GM13976 (cell line): Measurements from ENCODE around the gene ZNF394.
A peak's percentile ranks its signal among the peaks of the same experiment; 100 is the strongest.

Experiments used
- DNase-seq: peaks from one replicate; pipeline ENCODE4 v3.0.0; 2012; ENCODE audit warnings: low spot score
- in situ Hi-C: fragments of 300-500 bp; cut with MboI; formaldehyde crosslinking; loops from one replicate; pipeline ENCODE4 v1.12.0; 2022; ENCODE audit warnings: low sequenced_read_pairs, mixed read lengths, inconsistent platforms; ENCODE audit not compliant: unreplicated experiment
- TF ChIP-seq, protein P1 (sequence below): IDR thresholded peaks from 2 replicates; pipeline ENCODE4 v1.5.1; 2012; ENCODE audit warnings: borderline replicate concordance, mild to moderate bottlenecking; ENCODE audit not compliant: insufficient read depth; ENCODE audit errors: extremely low read depth, missing control alignments, control extremely low read depth

Gene ZNF394

GRCh38 chr7:99455874-99456273 is 44.2 kb downstream of the ZNF394 start:
- no peak for DNase-seq
- TF ChIP-seq, protein P1, sequence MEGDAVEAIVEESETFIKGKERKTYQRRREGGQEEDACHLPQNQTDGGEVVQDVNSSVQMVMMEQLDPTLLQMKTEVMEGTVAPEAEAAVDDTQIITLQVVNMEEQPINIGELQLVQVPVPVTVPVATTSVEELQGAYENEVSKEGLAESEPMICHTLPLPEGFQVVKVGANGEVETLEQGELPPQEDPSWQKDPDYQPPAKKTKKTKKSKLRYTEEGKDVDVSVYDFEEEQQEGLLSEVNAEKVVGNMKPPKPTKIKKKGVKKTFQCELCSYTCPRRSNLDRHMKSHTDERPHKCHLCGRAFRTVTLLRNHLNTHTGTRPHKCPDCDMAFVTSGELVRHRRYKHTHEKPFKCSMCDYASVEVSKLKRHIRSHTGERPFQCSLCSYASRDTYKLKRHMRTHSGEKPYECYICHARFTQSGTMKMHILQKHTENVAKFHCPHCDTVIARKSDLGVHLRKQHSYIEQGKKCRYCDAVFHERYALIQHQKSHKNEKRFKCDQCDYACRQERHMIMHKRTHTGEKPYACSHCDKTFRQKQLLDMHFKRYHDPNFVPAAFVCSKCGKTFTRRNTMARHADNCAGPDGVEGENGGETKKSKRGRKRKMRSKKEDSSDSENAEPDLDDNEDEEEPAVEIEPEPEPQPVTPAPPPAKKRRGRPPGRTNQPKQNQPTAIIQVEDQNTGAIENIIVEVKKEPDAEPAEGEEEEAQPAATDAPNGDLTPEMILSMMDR: no peak
- in situ Hi-C loops: no loop called here

DNA sequence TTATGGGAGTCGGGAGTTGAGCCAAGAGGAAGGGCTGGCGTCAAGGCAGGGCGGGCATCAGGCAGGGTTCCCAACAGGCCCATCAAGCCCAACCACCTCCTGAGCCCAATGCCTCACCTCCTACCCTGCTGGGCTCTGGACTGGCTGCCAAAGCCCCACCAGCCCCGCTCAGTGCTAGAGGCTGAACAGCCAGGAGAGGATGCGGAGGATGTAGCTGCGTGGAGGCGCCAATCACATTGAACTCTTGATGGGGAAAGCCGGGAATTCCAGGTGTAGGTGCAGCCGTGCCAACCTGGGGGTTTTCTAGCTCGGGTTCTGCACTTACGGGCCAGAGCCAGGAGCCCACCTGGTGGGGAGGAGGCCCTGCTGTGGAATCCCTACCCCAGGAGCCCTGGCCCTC is 47.0 kb downstream of the ZNF394 start:
- DNase-seq: no peak
- TF ChIP-seq, protein P1: no peak
- in situ Hi-C loops: no loop called here

DNA sequence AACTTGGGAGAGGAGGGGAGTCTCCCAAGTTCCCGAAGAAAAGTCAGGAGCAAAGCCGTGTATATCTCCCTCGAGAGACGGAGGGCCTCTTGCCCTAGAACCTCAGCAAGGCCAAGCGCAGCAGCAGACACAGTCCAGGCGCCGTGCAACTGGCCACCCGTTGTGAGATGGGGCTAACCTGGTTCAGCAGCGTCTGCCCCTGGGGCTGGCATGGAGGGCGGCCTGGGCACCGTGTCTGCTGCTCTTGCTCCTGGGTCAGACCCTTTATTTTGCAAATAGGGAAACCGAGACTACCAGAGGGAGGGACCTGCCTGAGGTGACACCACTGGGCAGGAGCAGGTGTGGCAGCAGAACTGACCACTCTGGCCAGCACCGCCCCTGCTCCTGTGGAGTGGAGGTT is 47.5 kb downstream of the ZNF394 start:
- in situ Hi-C loops: no loop called here
- TF ChIP-seq, protein P1: no peak
- DNase-seq: no peak

DNA sequence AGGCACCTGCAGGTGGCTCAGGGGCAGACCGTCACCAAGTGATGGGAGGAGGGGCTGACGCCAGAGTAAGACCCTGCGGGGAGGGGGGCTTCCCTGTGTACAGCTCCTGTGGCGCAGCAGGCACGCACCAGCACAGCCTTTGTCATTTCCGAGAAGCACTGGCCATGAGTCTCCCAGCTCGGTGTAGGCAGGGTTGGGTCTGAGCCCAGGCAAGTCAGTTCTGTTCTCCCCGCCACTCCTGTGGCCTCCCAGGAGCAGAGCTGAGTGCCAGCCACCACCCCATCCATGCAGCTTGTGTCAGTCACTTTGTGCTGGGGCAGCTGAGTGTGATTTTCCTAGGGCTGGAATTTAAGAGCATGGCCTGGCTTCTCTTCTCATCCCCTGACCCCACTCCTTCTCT is 48.1 kb downstream of the ZNF394 start:
- TF ChIP-seq, protein P1: no peak
- DNase-seq: no peak
- in situ Hi-C loops: no loop called here

DNA sequence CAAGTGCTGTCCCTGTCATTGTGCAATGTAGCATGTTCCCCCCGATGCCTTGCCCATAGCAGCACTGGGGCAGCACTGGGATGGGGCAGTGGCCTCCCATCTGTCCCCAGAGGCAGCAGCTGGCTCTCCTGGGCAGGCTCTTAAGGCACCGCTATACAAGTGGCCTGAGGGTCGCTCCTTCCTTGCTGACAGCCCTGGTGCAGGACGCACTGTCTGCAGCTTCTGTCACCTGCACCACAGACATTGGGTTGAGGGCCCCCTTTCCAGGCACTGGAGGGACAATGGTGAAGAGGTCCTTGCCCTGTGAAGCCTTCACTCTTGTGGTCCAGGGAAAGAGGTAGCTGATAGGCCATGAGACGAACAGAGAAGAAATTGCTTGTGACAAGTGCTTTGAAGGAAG is 50.8 kb downstream of the ZNF394 start:
- TF ChIP-seq, protein P1: no peak
- in situ Hi-C loops: no loop called here
- no peak for DNase-seq

DNA sequence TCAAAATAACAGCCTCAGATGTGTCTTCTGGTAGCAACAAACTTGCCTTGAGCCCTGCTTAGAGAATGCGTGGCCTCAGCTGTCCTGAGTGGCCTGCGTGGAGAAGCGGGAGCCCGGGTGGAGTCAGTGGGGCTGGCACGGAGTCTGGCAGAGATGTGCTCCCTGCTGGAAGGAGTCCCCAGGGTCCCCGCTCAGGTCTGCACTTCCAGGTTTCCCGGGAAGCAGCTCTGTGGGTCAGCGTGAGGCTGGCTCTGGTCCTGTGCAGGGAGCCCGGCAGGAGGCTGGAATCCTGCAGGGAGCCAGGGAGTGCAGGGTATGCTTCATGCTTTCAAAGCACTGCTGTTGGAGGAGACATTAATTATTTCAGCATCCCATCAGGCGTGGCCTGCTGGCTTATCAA is 51.2 kb downstream of the ZNF394 start:
- in situ Hi-C loops: no loop called here
- TF ChIP-seq, protein P1: no peak

DNA sequence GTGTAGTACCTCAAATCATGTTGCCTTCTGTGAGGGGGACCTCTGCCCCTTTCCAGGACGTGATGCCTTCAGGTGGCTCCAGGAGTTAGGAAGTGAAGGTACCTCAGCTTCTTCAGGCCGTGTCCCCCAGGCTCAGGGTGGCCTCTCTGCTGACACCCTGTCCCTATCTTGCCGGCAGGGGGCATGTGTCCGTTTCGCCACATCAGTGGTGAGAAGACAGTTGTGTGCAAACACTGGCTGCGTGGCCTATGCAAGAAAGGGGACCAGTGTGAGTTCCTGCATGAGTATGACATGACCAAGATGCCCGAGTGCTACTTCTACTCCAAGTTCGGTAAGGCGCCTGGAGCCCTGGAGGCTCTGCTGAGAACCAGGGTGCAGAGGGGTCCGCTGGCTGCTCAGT is 52.1 kb downstream of the ZNF394 start:
- no peak for DNase-seq
- TF ChIP-seq, protein P1: peak; percentile 23
- in situ Hi-C loops: no loop called here

More for the DNA sequence above, 51.2 kb downstream of the ZNF394 start:
- no peak for DNase-seq
